Keratinocyte (primary cell): Measurements from ENCODE around the gene EDNRA.

Experiments
- EZH2 ChIP-seq: IDR thresholded peaks from one replicate; pipeline ENCODE4 v1.6.1; 2012; ENCODE audit warnings: inconsistent platforms, mild to moderate bottlenecking, low read length, moderate library complexity
- TF ChIP-seq, protein P1 (sequence below), 3 experiments: IDR thresholded peaks in 1 of 3; conservative IDR thresholded peaks in 1 of 3; optimal IDR thresholded peaks in 1 of 3; 2 replicates in 2 of 3; 3 replicates in 1 of 3; pipeline versions ENCODE3 to v1.5.1; 2011; ENCODE audit warnings: low read length in 3 of 3, mild to moderate bottlenecking in 3 of 3, moderate library complexity in 2 of 3, control low read depth in 1 of 3, inconsistent platforms in 1 of 3; ENCODE audit not compliant: insufficient read depth in 2 of 3; ENCODE audit errors: extremely low read depth in 1 of 3

DNA sequence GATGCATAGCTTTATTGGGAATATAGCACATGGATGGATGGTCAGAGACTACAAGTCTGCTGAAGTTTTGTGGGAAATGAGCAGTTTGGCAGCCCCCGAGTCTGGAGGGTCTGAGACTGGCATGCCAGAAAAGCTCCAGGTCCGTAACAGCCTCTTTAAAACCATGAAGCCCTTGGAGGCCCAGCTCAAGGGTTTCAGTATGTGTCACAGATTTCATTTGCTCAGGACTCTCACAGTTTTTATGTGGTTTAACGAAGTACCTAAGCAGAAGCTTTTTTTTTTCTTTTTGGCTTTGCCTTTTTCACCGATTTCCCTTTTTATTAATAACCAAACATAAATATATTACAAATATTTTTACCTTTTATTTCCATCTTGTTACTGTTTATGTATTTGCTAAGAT, 105.7 kb downstream of the EDNRA start:
- TF ChIP-seq, protein P1, sequence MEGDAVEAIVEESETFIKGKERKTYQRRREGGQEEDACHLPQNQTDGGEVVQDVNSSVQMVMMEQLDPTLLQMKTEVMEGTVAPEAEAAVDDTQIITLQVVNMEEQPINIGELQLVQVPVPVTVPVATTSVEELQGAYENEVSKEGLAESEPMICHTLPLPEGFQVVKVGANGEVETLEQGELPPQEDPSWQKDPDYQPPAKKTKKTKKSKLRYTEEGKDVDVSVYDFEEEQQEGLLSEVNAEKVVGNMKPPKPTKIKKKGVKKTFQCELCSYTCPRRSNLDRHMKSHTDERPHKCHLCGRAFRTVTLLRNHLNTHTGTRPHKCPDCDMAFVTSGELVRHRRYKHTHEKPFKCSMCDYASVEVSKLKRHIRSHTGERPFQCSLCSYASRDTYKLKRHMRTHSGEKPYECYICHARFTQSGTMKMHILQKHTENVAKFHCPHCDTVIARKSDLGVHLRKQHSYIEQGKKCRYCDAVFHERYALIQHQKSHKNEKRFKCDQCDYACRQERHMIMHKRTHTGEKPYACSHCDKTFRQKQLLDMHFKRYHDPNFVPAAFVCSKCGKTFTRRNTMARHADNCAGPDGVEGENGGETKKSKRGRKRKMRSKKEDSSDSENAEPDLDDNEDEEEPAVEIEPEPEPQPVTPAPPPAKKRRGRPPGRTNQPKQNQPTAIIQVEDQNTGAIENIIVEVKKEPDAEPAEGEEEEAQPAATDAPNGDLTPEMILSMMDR (optimal IDR thresholded peaks at IDR 0.05 in 1 of 3, IDR thresholded peaks at IDR 0.05 in 1 of 3, conservative IDR thresholded peaks at IDR 0.05 in 1 of 3; ENCODE audit: extremely low read depth in 1 of 3, insufficient read depth in 2 of 3, low read length in 3 of 3), result no peak
- no peak for TF ChIP-seq EZH2
